Measurements from ENCODE around the gene TRIM56.

DNA sequence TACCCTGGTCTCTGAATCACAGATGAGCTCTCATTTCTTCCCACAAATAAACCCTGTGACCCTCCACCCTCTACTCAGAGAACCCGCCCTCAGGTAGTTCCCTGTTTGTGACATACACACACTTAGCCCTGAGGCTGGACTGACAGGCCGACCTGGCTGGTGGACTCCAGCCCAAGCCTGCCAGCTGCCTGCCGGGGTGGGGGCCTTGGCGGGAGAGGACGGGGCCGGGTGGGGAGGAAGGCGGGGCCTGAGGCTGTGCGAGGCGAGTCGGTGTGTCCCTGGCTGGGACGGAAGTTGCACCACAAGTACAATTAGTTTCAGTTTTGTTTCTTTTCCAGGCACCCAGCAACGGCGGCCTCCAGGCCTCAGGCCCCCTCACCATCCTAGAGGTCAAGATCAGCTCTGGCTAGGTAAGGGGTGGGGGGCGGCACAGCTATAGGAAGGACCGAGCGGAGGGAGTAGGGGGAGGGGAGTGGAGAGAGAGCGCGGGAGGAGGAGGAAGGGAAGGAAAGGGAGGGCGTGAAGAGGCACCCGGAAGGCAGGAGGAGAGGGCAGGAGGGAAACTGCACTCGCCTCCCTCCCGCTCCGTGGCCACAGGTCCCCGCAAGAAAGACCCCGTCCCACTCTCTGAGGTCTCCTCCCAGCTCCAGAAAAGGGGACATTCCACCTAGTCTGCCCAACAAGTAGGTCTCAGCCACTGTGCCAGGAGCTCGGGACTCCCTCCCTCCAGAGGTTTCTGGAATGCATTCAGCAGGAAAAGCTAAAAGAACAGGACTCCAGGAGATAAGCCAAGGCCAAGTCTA lies at the start of gene TRIM56:
- TF ChIP-seq CTCF (IDR thresholded peaks at IDR 0.05) (no peak), POLR2A (IDR thresholded peaks at IDR 0.05) (peak; percentile 71), EP300 (IDR thresholded peaks at IDR 0.05) (no peak)
